ENCODE data around the gene KRTAP5-10. TPM values are rescaled to one million over a fixed set of nuclear protein-coding genes. Genes with fewer than 3 reads are reported as not detected.
"Not testable (repeated sequence)": the region's sequence is repeated elsewhere in the genome, so short reads cannot be mapped to it uniquely, and the experiment has no call there.

KRTAP5-10 gene
- total RNA-seq, 1 experiment from 2014 or later: not detected

DNA sequence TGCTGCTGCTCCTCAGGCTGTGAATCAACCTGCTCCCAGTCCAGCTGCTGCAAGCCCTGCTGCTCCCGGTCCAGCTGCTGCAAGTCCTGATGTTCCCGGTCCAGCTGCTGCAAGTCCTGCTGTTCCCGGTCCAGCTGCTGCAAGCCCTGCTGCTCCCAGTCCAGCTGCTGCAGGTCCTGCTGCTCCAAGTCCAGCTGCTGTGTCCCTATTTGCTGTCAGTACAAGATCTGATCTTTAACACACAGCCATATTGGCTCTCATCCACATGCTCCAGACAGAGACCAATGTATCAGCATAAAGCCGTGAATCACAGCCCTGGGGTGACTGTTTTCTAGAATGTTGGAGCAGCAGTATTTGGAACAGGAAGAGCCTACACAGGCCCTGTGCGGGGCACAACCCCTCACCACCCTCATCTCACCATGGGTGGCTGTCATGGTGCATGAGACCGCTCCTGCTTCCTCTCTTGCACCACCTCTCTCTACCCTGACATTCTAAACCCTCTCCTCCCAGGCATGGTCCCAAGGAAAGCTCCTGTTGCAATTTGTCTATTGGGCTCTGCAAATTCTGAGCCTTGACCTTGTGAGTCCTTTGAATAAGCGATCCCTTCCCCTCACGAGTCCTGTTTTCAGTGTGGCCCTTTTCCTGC is 3.5 kb downstream of the KRTAP5-10 start:
- DNase-seq (ENCODE audit: extremely low read depth, low read depth): no peak

DNA sequence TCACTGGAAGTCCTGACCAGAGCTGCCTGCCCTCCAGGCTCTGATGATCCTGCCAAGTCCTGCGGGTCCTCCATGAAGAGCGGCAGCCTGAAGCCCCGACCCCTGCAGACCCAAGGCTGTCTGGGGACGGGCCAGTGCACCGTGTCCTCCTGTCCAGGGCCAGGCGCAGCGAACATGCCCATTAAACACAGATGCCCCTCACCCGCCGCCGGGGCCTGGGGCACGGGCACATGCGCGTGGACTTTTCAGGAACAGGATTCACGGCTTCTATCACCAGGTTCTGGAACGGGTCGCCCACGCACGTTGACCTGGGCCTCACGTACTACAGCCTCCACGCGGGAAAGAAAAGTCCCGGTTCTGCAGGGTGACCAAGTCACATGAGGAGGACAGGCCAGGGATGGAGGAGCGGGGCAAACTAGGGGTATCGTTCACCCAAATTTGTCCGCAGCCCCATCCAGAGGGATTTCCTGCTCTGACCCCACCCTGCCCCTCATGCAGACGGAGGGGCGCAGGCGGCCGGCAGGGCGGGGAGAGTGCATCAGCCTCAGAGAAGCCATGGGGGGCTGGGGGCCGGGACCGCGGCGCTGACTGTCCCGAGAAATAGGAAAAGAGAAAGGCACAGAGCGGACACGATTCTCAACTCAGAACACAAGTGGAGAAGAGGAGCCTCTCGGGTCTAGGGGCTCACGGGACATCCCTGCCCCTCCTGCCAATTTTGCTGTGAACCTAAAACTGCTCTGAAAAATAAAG is 5.9 kb downstream of the KRTAP5-10 start:
- DNase-seq (ENCODE audit: extremely low read depth, low read depth): not testable (repeated sequence)

DNA sequence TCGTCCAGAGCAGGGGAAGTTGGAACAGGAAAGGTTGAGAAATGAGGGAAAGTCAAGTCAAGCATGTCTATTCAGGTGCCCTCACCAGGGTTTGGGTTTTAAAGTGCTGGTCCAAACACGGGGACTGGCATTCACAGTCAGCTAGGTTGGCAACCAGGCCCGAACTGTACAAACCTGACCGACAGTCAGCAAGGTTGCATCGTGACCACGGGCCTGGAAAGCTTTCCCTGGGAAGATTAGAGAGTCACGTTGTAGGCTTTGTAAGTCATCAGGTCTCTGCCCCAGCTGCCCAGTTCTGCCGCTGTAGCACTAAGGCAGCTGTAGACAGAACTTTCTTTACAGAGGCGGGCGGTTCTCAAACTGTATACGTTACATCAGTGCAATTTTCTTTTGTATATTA is 7.4 kb downstream of the KRTAP5-10 start:
- peak; percentile 16 for DNase-seq (ENCODE audit: extremely low read depth, low read depth)

DNA sequence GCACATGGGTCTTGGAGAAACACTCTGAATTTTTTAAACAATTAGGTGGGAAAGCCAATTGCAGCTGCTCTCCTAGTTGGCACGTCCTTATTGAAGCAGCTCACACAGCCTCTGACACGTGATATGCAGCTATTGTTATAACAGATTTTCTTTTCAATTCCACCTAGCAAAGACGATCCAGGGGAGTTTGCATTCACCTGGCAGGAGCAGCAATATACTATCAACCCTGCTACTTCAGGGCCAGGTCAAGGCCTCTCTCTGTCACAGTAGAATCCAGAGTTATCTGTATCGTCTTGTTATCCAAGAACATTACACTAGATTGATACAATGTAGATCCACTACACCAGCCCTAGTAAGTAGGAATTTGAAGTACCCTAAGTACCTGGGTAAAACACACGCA is 9.1 kb downstream of the KRTAP5-10 start:
- DNase-seq (ENCODE audit: extremely low read depth, low read depth): no peak

DNA sequence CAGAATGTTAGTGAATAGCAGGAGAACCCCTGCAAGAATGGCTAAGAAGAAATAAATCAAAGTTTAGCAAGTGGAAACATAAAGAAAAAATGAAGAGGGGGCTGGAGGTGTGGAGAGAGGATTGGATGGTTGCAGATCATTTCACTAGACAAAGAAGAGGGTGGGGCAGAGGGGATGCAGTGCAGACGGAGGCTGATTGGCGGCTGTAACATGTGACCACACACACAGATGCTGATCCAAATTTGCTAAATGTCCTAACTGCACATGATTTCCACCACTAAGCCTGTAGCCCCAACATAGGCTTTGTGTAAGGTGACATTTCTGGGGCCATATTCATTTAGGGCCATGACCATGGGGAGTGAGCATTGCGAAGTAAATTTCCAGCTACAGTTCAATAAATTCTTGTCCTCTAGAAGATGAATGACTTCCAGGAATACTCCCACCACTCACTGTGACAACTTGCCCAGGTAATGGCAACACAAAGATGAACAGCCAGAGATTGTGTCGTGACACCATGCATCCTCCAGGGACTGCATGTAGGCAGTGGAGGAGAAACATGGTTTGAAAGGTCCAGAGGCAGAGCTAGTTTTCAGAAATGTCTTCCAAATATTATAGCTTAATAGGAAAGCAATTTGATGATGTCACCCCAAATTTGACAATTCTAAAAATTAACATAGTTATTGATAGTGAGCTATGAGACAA is 10.5 kb downstream of the KRTAP5-10 start:
- no peak for DNase-seq (ENCODE audit: extremely low read depth, low read depth)

DNA sequence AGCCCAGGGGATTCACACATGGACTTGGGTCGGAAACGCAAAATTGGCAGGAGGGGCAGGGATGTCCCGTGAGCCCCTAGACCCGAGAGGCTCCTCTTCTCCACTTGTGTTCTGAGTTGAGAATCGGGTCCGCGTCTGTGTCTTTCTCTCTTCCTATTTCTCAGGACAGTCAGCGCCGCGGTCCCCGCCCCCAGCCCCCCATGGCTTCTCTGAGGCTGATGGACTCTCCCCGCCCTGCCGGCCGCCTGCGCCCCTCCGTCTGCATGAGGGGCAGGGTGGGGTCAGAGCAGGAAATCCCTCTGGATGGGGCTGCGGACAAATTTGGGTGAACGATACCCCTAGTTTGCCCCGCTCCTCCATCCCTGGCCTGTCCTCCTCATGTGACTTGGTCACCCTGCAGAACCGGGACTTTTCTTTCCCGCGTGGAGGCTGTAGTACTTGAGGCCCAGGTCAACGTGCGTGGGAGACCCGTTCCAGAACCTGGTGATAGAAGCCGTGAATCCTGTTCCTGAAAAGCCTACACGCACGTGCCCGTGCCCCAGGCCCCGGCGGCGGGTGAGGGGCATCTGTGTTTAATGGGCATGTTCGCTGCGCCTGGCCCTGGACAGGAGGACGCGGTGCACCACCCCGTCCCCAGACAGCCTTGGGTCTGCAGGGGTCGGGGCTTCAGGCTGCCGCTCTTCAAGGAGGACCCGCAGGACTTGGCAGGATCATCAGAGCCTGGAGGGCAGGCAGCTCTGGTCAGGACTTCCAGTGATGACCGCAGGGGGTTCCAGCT is 11.5 kb downstream of the KRTAP5-10 start:
- not testable (repeated sequence) for DNase-seq (ENCODE audit: extremely low read depth, low read depth)

DNA sequence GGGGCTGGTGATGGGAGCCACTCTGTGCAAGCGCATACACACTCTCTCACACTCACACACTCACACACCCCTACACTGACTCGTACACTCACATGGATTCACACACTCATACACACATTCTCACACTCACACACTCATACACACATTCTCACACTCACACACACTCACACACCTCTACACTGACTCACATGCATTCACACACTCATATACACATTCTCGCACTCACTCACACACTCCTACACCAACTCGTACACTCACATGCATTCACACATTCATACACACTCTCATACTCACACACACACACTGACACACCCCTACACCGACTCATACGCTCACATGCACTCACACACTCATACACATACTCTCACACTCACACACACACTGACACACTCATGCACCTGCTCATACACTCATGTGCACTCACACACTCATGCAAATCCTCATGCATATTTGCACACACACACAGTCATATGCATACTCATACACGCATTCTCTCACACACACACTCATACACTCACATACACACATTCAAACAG is 12.2 kb downstream of the KRTAP5-10 start:
- no peak for DNase-seq (ENCODE audit: extremely low read depth, low read depth)

DNA sequence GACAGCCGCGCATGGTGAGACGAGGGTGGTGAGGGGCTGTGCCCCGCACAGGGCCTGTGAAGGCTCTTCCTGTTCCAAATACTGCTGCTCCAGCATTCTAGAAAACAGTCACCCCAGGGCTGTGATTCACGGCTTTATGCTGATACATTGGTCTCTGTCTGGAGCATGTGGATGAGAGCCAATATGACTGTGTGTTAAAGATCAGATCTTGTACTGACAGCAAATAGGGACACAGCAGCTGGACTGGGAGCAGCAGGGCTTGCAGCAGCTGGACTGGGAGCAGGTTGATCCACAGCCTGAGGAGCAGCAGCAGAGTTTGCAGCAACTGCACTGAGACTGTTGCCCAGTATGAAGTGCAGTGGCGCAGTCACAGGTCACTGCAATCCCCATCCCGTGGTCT is 14.2 kb downstream of the KRTAP5-10 start:
- not testable (repeated sequence) for DNase-seq (ENCODE audit: extremely low read depth, low read depth)

DNA sequence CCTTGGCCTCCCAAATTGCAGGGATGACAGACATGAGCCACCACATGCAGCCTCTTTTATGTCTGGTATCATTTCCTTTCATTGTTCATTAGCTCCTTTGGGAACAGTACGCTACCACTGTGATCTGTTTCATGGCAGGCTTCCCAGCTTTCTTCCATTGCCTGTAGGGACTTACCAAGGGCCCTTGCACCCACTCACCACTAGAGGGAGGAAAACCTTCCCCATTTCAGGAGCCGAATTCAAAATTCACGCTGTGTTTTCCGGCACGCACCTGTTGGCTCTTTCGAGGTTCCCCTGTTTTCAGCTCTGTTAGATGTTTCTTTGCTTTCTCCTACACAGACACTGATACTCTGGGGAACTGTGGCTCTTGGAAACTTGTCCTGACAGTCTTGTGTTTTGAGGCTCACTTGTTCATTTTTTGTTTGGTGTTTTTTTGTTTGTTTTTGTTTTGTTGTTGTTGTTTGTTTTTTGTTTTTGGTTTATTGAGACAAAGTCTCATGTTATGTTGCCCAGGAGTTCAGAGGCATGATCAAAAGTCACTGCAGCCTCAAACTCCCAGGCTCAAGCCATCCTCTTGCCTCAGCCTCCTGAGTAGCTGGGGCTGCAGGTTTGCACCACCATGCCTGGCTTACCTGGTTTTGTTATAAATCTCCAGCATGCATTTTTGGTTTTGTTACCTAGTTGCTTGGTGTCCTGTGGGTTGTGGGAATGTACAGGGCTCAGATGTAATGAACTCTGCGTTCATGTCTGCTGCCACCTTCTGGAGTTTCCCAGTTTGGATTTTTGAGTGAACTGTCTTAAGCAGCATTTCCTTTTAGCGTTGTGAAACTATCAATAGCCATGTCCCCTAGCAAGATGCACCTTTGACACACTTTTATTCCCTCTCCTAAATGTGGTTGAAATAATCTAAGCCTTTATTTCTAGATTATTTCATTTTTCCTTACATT is 15.0 kb downstream of the KRTAP5-10 start:
- DNase-seq (ENCODE audit: extremely low read depth, low read depth): peak; percentile 39

DNA sequence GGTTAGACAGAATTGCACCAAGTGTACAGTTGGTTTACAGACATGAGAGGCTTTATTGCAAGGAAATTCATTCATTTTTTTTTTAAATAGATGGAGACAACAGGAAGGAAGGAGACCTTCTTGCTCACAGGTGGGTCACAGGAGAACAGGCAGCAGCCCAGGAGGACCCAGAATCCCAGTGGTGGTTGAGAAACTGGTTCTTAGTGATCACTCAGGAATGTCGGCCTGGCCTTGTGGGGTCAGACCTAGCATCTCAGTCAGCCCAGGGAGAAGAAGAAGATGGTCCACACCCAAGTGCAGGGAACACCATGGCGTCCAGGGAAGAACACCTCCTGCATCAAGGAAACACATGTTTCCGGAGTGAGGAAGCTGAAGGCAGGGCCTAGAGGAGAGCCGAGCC is 16.5 kb downstream of the KRTAP5-10 start:
- DNase-seq (ENCODE audit: extremely low read depth, low read depth): no peak

DNA sequence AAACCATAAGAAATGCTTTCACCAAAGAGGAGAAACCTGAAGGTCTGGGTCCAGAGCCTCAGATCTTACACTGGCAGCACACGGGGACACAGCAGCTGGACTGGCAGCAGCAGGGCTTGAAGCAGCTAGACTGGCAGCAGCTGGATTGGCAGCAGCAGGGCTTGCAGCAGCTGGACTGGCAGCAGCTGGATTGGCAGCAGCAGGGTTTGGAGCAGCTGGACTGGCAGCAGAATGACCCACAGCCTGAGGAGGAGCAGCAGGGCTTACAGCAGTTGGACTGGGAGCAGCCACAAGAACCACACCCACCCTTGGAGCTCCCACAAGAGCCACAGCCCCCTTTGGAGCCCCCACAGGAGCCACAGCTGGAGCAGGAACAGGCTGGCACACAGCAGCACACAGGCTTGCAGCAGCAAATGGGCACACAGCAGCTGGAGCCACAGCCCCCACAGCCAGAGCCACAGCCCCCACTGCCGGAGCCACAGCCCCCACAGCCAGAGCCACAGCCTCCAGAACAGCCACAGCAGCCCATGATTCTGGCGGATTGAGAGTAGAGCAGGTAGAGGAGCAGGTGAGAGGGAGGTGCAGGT is 17.0 kb downstream of the KRTAP5-10 start, which contains the start of gene KRTAP5-11:
Gene KRTAP5-11 (minus strand): TSS at position 567 of the 587 bp plus-strand sequence. CDS start 38 bp downstream, at position 529.
- DNase-seq (ENCODE audit: extremely low read depth, low read depth): no peak

DNA sequence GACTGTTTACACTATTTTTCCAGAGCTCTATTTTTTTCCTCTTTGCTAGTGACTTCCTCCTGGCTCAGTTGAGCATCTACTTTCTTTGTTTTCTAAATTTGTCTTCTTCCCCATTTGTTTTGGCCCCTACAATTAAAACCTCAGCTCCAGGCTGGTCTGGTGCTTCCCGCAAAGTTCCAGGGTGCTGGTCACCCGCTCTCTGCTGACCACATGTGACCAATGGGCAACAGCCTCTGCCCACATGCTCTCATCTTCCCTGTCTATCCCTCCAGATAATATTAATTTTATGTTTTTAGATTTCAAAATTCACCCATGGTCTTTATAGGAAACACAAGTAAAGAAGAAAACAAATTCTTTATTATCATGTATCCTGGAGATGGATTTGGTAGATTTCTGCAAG is 17.6 kb downstream of the KRTAP5-10 start:
- DNase-seq (ENCODE audit: extremely low read depth, low read depth): not testable (repeated sequence)

DNA sequence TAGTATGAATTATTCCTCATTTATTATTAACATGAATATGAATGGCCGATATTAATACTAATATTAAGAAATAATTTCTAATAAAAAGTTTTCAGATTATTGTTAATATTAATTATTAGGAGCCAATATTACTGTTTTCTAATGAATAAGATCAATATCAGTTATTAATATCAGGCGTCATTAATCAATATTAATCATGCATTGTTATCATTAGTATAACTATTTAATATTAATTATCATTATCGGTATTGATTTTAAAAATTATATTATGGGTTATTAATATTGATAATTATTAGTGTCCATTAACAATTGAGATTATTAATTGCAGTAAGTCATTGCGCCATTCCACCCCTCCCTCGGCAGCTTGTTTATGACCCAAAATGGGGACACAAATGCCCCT is 20.3 kb downstream of the KRTAP5-10 start:
- not testable (repeated sequence) for DNase-seq (ENCODE audit: extremely low read depth, low read depth)

DNA sequence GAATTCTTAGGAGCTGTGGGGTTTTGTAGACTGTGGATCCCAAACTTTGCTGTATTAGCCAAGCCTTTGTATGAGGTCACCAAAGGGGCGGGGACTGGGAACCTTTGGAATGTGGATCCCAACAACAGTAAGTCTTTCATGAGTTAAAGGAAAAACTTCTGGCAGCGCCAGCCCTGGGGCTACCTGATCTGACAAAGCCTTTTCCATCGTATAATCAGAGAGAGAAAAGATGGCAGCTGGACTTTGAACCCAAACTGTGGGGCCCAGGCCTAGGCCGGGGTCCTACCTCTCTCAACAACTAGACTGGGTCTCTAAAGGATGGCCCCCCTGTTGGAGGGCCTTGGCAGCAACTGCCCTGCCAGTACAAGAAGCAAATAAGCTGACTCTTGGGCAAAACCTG is 23.0 kb downstream of the KRTAP5-10 start:
- not testable (repeated sequence) for DNase-seq (ENCODE audit: extremely low read depth, low read depth)

DNA sequence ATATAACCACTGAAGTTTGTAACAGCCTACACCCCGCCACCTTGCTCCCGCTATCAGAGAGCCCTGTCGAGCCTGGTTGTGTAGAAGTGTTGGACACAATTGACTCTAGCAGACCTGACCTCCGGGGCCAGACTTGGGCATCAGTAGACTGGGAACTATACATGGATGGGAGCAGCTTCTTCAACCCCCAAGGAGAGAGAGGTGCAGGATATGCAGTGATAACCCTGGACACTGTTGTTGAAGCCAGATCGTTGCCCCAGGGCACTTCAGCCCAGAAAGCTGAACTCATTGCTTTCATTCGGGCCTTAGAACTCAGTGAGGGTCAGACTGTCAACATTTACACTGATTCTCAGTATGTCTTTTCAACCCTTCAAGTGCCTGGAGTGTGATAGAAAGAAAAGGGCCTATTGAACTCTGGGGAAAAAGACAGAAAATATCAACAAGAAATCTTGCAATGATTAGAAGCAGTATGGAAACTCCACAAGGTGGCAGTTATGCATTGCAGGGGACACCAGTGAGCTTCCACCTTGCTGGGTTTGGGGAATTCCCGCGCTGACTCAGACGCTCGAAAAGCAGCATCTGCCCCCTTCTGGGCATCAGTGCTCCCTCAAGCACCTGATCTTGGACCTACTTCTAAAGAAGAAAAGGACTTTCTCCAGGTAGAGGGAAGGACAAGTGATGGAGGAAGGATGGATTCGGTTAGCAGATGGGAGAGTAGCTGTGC is 23.6 kb downstream of the KRTAP5-10 start:
- not testable (repeated sequence) for DNase-seq (ENCODE audit: extremely low read depth, low read depth)

DNA sequence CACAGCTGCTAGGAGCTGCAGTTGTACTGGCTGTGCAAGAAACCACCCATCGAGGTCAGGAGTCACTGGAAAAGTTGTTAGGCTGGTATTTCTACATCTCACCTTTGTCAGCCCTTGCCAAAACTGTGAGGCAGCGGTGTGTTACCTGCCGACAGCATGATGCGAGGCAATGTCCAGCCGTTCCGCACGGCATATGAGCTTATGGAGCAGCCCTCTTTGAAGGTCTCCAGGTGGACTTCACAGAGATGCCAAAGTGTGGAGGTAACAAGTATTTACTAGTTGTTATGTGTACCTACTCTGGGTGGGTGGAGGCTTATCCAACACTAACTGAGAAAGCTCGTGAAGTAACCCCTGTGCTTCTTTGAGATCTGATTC is 24.2 kb downstream of the KRTAP5-10 start:
- not testable (repeated sequence) for DNase-seq (ENCODE audit: extremely low read depth, low read depth)

DNA sequence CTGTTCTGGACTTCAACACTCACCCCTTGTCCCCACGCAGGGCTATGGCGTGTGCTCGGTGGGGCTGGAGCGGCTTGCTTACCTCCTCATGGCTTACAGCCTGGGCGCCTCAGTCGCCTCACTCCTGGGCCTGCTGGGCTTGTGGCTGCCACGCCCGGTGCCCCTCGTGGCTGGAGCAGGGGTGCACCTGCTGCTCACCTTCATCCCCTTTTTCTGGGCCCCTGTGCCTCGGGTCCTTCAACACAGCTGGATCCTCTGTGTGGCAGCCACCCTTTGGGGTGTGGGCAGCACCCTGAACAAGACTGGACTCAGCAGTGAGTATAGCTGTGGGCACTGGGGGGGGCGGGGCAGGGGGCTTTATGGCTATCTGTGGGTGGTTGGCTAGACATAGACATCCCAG is 37.9 kb downstream of the KRTAP5-10 start:
- DNase-seq (ENCODE audit: extremely low read depth, low read depth): not testable (repeated sequence)

DNA sequence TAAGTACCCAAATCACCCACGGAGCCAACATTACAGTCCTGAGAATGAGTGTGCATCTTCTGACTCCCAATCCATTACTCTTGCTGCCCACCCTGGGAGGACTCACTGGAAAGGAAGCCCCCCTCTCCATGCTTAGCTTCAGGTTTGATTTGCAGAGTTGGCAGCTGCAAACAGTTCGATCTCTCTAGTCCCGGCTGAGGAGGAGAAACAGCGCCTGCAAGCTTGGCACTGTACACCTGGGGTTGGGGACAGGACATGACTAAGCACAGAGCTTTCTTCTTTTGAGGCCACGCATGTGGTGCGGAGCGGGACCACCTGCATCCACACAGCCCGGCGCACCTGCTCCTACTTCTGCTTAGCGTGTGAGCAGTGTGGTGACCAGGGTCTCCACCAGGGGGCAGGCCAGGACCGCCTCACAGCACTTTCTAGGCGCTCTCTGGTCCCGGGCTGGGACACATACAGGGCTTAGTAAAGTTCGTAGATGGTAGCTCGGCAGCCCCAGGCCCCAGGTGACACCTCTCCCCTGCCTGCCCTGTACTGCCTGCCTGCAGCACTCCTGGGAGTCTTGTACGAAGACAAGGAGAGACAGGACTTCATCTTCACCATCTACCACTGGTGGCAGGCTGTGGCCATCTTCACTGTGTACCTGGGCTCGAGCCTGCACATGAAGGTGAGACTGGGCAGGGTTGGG is 39.6 kb downstream of the KRTAP5-10 start:
- DNase-seq (ENCODE audit: extremely low read depth, low read depth): not testable (repeated sequence)

Data from NCI-H460 (cell line).